SK-N-SH treated with all-trans-retinoic acid at 6 μM for 48 hours (cell line): Measurements from ENCODE around the gene OGN.

Experiments used
- CREB5 ChIP-seq: fragments of 250-450 bp; sonication (Bioruptor Pico); IDR thresholded peaks from 2 replicates; pipeline ENCODE4 v1.5.1; 2020; ENCODE audit warnings: low read depth, mild to moderate bottlenecking, moderate library complexity
- CSDC2 ChIP-seq: fragments of 250-450 bp; sonication (Bioruptor Pico); IDR thresholded peaks from 2 replicates; pipeline ENCODE4 v1.5.0; 2020; ENCODE audit warnings: mild to moderate bottlenecking, moderate library complexity
- TCF4 ChIP-seq: fragments of 250-450 bp; sonication (Bioruptor Pico); IDR thresholded peaks from 2 replicates; pipeline ENCODE4 v1.8.0; 2021; ENCODE audit warnings: mild to moderate bottlenecking, moderate library complexity, borderline replicate concordance
- ZFP30 ChIP-seq: fragments of 450-650 bp; formaldehyde crosslinking; IDR thresholded peaks from 2 replicates; pipeline ENCODE4 v1.5.0; 2022; ENCODE audit warnings: mild to moderate bottlenecking, moderate library complexity
- ZNF8 ChIP-seq: fragments of 450-650 bp; formaldehyde crosslinking; IDR thresholded peaks from 2 replicates; pipeline ENCODE4 v1.5.0; 2020; ENCODE audit warnings: mild to moderate bottlenecking, moderate library complexity
- TF ChIP-seq, protein P1 (sequence below): fragments of 250-450 bp; sonication (Bioruptor Pico); IDR thresholded peaks from 2 replicates; pipeline ENCODE4 v1.8.0; 2020; ENCODE audit warnings: mild to moderate bottlenecking, moderate library complexity, borderline replicate concordance

DNA sequence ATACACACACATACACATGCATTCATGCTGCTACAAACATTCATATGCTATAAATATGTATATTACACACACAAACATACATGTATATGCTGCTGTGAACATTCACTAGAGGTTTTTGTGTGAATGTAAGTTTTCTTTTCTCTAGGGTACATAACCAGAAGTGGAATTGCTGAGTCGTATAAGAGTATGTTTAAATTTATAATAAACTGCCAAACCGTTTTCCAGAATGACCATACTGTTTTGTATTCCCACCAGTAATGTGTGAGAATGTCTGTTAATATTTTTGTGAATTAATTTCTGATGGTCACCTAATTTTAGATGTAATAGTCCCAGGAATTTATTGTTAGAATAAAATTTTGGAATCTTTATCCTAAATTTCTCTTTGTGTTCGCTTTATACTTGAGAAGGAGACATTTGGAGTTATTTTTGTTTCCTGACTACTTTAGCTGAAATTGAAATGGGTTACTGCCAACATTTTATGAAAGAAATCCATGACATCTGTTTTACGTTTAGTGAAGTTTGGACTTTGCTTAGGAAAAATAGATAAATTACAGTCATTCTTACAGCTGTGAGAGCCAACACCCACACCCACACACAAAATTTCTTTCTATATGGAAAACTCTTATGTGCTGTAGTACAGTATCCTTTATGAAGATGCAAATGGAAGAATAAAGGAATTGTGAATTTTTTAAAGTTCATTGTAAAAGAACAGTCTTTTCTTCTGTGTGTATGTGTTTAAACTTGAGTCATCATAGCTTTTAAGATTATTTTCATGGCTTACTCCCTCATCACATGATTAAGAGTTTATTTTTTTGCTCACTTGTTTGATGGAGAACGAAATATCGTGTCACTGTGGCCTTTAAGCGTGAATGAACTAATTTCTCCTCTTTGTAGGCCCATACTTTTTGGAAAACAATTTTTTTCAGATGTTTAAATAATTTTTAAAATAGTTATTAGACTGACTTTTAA lies 54.3 kb downstream of the OGN start:
- TF ChIP-seq, protein P1, sequence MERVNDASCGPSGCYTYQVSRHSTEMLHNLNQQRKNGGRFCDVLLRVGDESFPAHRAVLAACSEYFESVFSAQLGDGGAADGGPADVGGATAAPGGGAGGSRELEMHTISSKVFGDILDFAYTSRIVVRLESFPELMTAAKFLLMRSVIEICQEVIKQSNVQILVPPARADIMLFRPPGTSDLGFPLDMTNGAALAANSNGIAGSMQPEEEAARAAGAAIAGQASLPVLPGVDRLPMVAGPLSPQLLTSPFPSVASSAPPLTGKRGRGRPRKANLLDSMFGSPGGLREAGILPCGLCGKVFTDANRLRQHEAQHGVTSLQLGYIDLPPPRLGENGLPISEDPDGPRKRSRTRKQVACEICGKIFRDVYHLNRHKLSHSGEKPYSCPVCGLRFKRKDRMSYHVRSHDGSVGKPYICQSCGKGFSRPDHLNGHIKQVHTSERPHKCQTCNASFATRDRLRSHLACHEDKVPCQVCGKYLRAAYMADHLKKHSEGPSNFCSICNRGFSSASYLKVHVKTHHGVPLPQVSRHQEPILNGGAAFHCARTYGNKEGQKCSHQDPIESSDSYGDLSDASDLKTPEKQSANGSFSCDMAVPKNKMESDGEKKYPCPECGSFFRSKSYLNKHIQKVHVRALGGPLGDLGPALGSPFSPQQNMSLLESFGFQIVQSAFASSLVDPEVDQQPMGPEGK (CRISPR knock-in tag): no peak
- no peak for TF ChIP-seq CREB5
- no peak for TF ChIP-seq TCF4 (CRISPR knock-in tag)
- TF ChIP-seq ZNF8 (CRISPR knock-in tag): no peak
- no peak for TF ChIP-seq CSDC2 (CRISPR knock-in tag)
- TF ChIP-seq ZFP30 (CRISPR knock-in tag): no peak
